Stimulated activated CD4-positive, alpha-beta T cell treated with anti-CD3 and anti-CD28 coated beads, Interleukin-4, amount 100 ng/mL, for 1 hour (primary cell): ENCODE data around the gene NFIX.

Experiments
- DNase-seq: peaks from one replicate; pipeline ENCODE4 v3.0.0-alpha.2; 2020

NFIX gene

GRCh38 chr19:13060233-13060963 is 65.1 kb downstream of the NFIX start:
- no peak for DNase-seq

- peak; percentile 83 for DNase-seq
Observed at GRCh38 chr19:13060964-13061927, 66.0 kb downstream of the NFIX start.

GRCh38 chr19:13062317-13062716 is 67.0 kb downstream of the NFIX start:
- DNase-seq: no peak

GRCh38 chr19:13063461-13064091 is 68.3 kb downstream of the NFIX start:
- no peak for DNase-seq

- DNase-seq: no peak
Observed at GRCh38 chr19:13064092-13064489, 68.8 kb downstream of the NFIX start.

- no peak for DNase-seq
Observed at GRCh38 chr19:13066226-13066625, 71.0 kb downstream of the NFIX start.

GRCh38 chr19:13066933-13067807 is 71.9 kb downstream of the NFIX start:
- DNase-seq: no peak

GRCh38 chr19:13068085-13068846 is 73.0 kb downstream of the NFIX start:
- DNase-seq: no peak

GRCh38 chr19:13069415-13070359 is 74.4 kb downstream of the NFIX start:
- DNase-seq: no peak

- DNase-seq: no peak
Observed at GRCh38 chr19:13070425-13071140, 75.3 kb downstream of the NFIX start.

GRCh38 chr19:13071444-13072187 is 76.3 kb downstream of the NFIX start:
- no peak for DNase-seq

- no peak for DNase-seq
Observed at GRCh38 chr19:13072188-13072908, 77.1 kb downstream of the NFIX start.

- no peak for DNase-seq
Observed at GRCh38 chr19:13073263-13073662, 78.0 kb downstream of the NFIX start.

- DNase-seq: no peak
Observed at GRCh38 chr19:13074378-13074777, 79.1 kb downstream of the NFIX start.

GRCh38 chr19:13076320-13076719 is 81.0 kb downstream of the NFIX start:
- no peak for DNase-seq

GRCh38 chr19:13076787-13077186 is 81.5 kb downstream of the NFIX start:
- DNase-seq: no peak

GRCh38 chr19:13077240-13077639 is 82.0 kb downstream of the NFIX start:
- DNase-seq: no peak

GRCh38 chr19:13078381-13078780 is 83.1 kb downstream of the NFIX start:
- DNase-seq: no peak
